Mesodermal cell (in vitro differentiated cells): ENCODE measurements around the gene PLEKHH2.

Experiments used
- H3K27ac ChIP-seq: 2 replicates; pipeline ENCODE4 v1.7.0; 2013; ENCODE audit warnings: mild to moderate bottlenecking, low read depth, low read length, moderate library complexity; ENCODE audit not compliant: severe bottlenecking
- H3K36me3 ChIP-seq: 2 replicates; pipeline ENCODE4 v1.7.1; 2013; ENCODE audit warnings: mild to moderate bottlenecking, low read length, moderate library complexity; ENCODE audit not compliant: control insufficient read depth, insufficient read depth
- H3K4me1 ChIP-seq: one replicate; pipeline ENCODE4 v1.7.1; 2013; ENCODE audit warnings: mild to moderate bottlenecking, low read length; ENCODE audit not compliant: insufficient read depth, control insufficient read depth, poor library complexity, severe bottlenecking
- H3K4me3 ChIP-seq: 2 replicates; pipeline ENCODE4 v1.7.0; 2013; ENCODE audit warnings: low read length, control low read depth, mild to moderate bottlenecking; ENCODE audit not compliant: insufficient read depth, poor library complexity, severe bottlenecking; ENCODE audit errors: extremely low read depth
- H3K9me3 ChIP-seq: 2 replicates; pipeline ENCODE4 v1.7.1; 2013; ENCODE audit warnings: mild to moderate bottlenecking, low read length, moderate library complexity; ENCODE audit not compliant: control insufficient read depth
- WGBS, 2 experiments: methylation state at CpG; one replicate each; pipeline ENCODE4 v1.1.5; 2013; ENCODE audit warnings: missing lambda C conversion rate in 2 of 2; ENCODE audit not compliant: insufficient coverage in 2 of 2; 5-methylcytosine and 5-hydroxymethylcytosine counted together

Gene PLEKHH2

GRCh38 chr2:43812006-43812405 is 174.9 kb downstream of the PLEKHH2 start:
- 100% methylated on average over 1 of the region's 2 CpGs; no CpG with 5 or more reads in 1 of the 2 experiments for WGBS, 2 experiments
- no peaks in the 10 kb centered on the region for H3K36me3 ChIP-seq
- H3K9me3 ChIP-seq: no peaks in the 10 kb centered on the region
- no peak overlapping the region for H3K27ac ChIP-seq
- H3K4me1 ChIP-seq: no peaks in the 10 kb centered on the region
- no peak overlapping the region for H3K4me3 ChIP-seq

DNA sequence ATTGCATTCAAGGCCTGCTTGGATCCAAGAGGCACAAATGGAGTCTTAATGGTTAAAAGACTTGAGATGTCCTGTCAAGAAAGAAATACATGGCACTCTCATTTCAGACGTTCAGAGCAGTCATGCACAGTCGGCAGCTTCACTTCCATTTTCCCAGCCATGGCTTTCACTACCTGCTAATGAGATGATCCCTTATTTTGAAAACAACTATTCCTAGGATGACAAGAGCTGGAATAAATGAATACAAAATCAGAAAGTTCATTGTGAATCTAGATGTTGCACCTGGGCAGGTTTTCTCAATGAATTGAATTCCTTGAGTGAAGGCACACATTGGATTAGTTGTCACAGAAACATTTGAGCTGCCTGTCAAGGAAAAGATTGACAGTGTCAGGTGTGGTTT is 175.9 kb downstream of the PLEKHH2 start:
- Histone ChIP-seq H3K4me1 (no peaks in the 10 kb centered on the region), H3K9me3 (no peaks in the 10 kb centered on the region), H3K27ac (no peak overlapping the region), H3K4me3 (no peak overlapping the region), H3K36me3 (no peaks in the 10 kb centered on the region)
- WGBS, 2 experiments: 92 to 100% methylated on average over 1 to 2 of the region's 2 CpGs

DNA sequence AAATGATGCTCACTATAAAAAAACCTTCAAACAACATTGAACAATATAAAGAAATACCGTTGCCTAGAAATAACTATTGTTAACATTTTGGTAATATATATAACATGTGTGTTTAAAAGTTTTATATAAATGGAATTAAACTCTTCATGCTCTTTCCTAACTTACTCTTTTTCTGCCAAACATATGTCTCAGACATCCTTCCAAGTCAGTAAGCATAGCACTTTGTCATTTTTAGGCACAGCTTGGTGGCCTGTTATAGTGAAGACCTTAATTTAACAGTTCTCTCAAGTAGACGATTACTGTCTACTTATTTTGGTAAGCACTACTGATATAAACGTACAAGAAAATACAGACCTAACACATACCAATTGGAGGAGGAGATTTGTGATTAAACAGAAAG is 177.7 kb downstream of the PLEKHH2 start:
- no CpG with 5 or more reads among the region's 3 CpGs for WGBS, 2 experiments
- Histone ChIP-seq H3K27ac (no peak overlapping the region), H3K36me3 (no peaks in the 10 kb centered on the region), H3K4me3 (no peak overlapping the region), H3K9me3 (no peaks in the 10 kb centered on the region), H3K4me1 (peaks cover 3% of the 10 kb centered on the region)
